ENCODE results near the gene ZNF385B. TPM values are rescaled to one million over a fixed set of nuclear protein-coding genes. Genes with fewer than 3 reads are reported as not detected.

The ZNF385B gene
- total RNA-seq, 1 experiment from 2014 or later: 0.28 TPM

GRCh38 chr2:179675435-179675834 is 186.0 kb downstream of the ZNF385B start:
- no peak overlapping the region for H3K4me3 ChIP-seq (ENCODE audit: low read depth in 2 of 2, low read length in 2 of 2)
- intact Hi-C loops (cut with micrococcal nuclease; ENCODE audit: unreplicated experiment): no loop called here
- CTCF ChIA-PET: no interaction called here
- POLR2A ChIA-PET: no interaction called here
- no peak for ATAC-seq
- no peaks in the 10 kb centered on the region for H3K36me3 ChIP-seq (ENCODE audit: control insufficient read depth, insufficient read depth, low read length)
- no peak for TF ChIP-seq TCF7L2 (IDR thresholded peaks at IDR 0.05; ENCODE audit: low read depth, low read length)
- TF ChIP-seq POLR2AphosphoS5 (IDR thresholded peaks at IDR 0.05; ENCODE audit: low read depth, low read length): no peak
- TF ChIP-seq SIN3A (IDR thresholded peaks at IDR 0.05; ENCODE audit: borderline replicate concordance, insufficient read depth, low read depth, low read length): no peak
- no peak for TF ChIP-seq REST (IDR thresholded peaks at IDR 0.05; ENCODE audit: insufficient read depth in 1 of 2, low read depth in 2 of 2, low read length in 1 of 2)
- TF ChIP-seq CTCF (IDR thresholded peaks at IDR 0.05): no peak
- H3K27ac ChIP-seq (ENCODE audit: low read length): no peak overlapping the region
- BruUV-seq (replicated peaks): no TSS peak
- no peaks in the 10 kb centered on the region; the same call in 1 of the 2 replicates for H3K9me3 ChIP-seq (ENCODE audit: control insufficient read depth, insufficient read depth, low read depth, low read length)
- no peaks in the 10 kb centered on the region for H3K4me1 ChIP-seq (ENCODE audit: control insufficient read depth, insufficient read depth, low read length)
- no peaks in the 10 kb centered on the region for H3K27me3 ChIP-seq (ENCODE audit: control insufficient read depth, insufficient read depth, low read length)
- in situ Hi-C loops (cut with HindIII; ENCODE audit: low pct_unique_long_range_greater_than_20kb, low sequenced_read_pairs): no loop called here
- no peak for DNase-seq (ENCODE audit: low read depth, low spot score)

GRCh38 chr2:179671043-179671981 is 190.1 kb downstream of the ZNF385B start:
- intact Hi-C loops (cut with micrococcal nuclease; ENCODE audit: unreplicated experiment) (no loop called here), in situ Hi-C loops (cut with HindIII; ENCODE audit: low pct_unique_long_range_greater_than_20kb, low sequenced_read_pairs) (no loop called here)
- H3K4me3 ChIP-seq (ENCODE audit: low read depth in 2 of 2, low read length in 2 of 2): no peak overlapping the region
- no peaks in the 10 kb centered on the region; the same call in 1 of the 2 replicates for H3K9me3 ChIP-seq (ENCODE audit: control insufficient read depth, insufficient read depth, low read depth, low read length)
- CTCF ChIA-PET: no interaction called here
- no peaks in the 10 kb centered on the region for H3K36me3 ChIP-seq (ENCODE audit: control insufficient read depth, insufficient read depth, low read length)
- ATAC-seq (no peak), DNase-seq (ENCODE audit: low read depth, low spot score) (no peak)
- POLR2A ChIA-PET: no interaction called here
- H3K27me3 ChIP-seq (ENCODE audit: control insufficient read depth, insufficient read depth, low read length): no peaks in the 10 kb centered on the region
- TF ChIP-seq TCF7L2 (IDR thresholded peaks at IDR 0.05; ENCODE audit: low read depth, low read length): no peak
- BruUV-seq (replicated peaks): no TSS peak
- no peak overlapping the region for H3K27ac ChIP-seq (ENCODE audit: low read length)
- no peaks in the 10 kb centered on the region for H3K4me1 ChIP-seq (ENCODE audit: control insufficient read depth, insufficient read depth, low read length)

DNA sequence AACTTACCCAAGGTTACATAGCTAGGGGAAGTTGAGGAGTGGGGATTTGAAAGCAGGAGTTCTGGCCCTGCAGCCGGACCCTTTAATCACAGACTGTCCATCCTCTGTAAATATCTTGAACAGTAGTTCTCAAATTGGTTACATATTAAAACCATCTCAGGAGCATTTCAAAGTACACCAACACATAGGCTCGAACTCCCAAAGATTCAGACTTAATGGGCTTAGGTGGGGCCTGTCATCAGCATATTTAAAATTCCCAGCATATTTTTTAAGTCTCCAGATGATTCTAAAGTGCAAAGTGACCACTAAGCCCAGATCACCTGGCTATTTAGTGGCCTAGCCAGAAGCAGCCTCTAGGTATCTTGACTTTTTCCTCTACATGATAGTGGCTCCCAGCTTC is 192.2 kb downstream of the ZNF385B start:
- POLR2A ChIA-PET: no interaction called here
- DNase-seq (ENCODE audit: low read depth, low spot score) (no peak), ATAC-seq (no peak)
- H3K27me3 ChIP-seq (ENCODE audit: control insufficient read depth, insufficient read depth, low read length): no peaks in the 10 kb centered on the region
- no peaks in the 10 kb centered on the region for H3K4me1 ChIP-seq (ENCODE audit: control insufficient read depth, insufficient read depth, low read length)
- CTCF ChIA-PET: no interaction called here
- BruUV-seq (replicated peaks): no TSS peak
- no peak overlapping the region for H3K4me3 ChIP-seq (ENCODE audit: low read depth in 2 of 2, low read length in 2 of 2)
- H3K27ac ChIP-seq (ENCODE audit: low read length): no peak overlapping the region
- TF ChIP-seq SIN3A (IDR thresholded peaks at IDR 0.05; ENCODE audit: borderline replicate concordance, insufficient read depth, low read depth, low read length) (no peak), TCF7L2 (IDR thresholded peaks at IDR 0.05; ENCODE audit: low read depth, low read length) (no peak), CTCF (IDR thresholded peaks at IDR 0.05) (no peak), REST (IDR thresholded peaks at IDR 0.05; ENCODE audit: insufficient read depth in 1 of 2, low read depth in 2 of 2, low read length in 1 of 2) (no peak), POLR2AphosphoS5 (IDR thresholded peaks at IDR 0.05; ENCODE audit: low read depth, low read length) (no peak)
- no peaks in the 10 kb centered on the region; the same call in 1 of the 2 replicates for H3K9me3 ChIP-seq (ENCODE audit: control insufficient read depth, insufficient read depth, low read depth, low read length)
- in situ Hi-C loops (cut with HindIII; ENCODE audit: low pct_unique_long_range_greater_than_20kb, low sequenced_read_pairs) (no loop called here), intact Hi-C loops (cut with micrococcal nuclease; ENCODE audit: unreplicated experiment) (loop anchor here (5.0 kb wide), 1 partner anchor 63 kb away; no protein-coding TSS in a partner anchor)
- no peaks in the 10 kb centered on the region for H3K36me3 ChIP-seq (ENCODE audit: control insufficient read depth, insufficient read depth, low read length)

Measured in Panc1 (cell line).